Measurements from ENCODE around the gene KCNA5. TPM values are rescaled to one million over a fixed set of nuclear protein-coding genes. Genes with fewer than 3 reads are reported as not detected.

The KCNA5 gene
- total RNA-seq, 1 experiment from 2014 or later = not detected

DNA sequence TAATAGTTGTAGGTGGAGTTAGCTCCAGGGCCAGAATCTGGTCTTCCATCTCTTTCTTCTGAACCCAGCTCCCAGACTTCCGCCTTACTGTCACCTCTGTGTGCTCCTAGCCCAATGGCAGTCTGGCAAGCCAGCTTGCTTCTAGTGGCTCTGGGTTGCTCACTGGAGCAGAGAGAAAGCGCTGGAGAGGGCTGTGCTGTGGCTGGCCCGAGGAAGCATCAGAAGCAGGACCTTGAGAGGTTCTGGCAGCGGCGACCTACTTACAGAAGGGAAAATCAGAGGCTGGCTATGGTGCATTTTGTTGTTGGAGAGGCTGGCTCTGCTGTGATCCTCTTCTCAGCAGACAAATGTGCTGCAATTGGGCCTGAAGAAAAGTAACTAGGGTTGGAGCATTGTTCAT lies 28.6 kb downstream of the KCNA5 start:
- ChIA-PET CTCF (no interaction called here), POLR2A (ENCODE audit: low non-redundant PET) (no interaction called here)
- BruUV-seq (replicated peaks) = no TSS peak
- intact Hi-C loops (cut with micrococcal nuclease; ENCODE audit: unreplicated experiment) = loop anchor here (5.0 kb wide), 1 partner anchor 370 kb away; no protein-coding TSS in a partner anchor
- H3K36me3 ChIP-seq (ENCODE audit: insufficient read depth, low read length, poor library complexity, severe bottlenecking) = no peaks in the 10 kb centered on the region
- H3K9me3 ChIP-seq (ENCODE audit: low read depth, low read length, poor library complexity, severe bottlenecking) = no peaks in the 10 kb centered on the region
- no peak for DNase-seq (ENCODE audit: low spot score)
- no peak overlapping the region for H3K4me3 ChIP-seq (ENCODE audit: low read depth, low read length, poor library complexity, severe bottlenecking)
- H3K27me3 ChIP-seq (replicated peaks; ENCODE audit: insufficient read depth, low read depth, low read length, poor library complexity) = peaks cover 12% of the 10 kb centered on the region
- no peak overlapping the region for H3K27ac ChIP-seq (ENCODE audit: low read depth, low read length, poor library complexity, severe bottlenecking)
- no peak for TF ChIP-seq EZH2 (IDR thresholded peaks at IDR 0.05; ENCODE audit: borderline replicate concordance, low read depth, low read length, poor library complexity, severe bottlenecking)
- TF ChIP-seq CTCF (conservative IDR thresholded peaks at IDR 0.05; ENCODE audit: low read depth, low read length) = no peak
- no peaks in the 10 kb centered on the region for H3K4me1 ChIP-seq (ENCODE audit: insufficient read depth, low read length, poor library complexity, severe bottlenecking)

DNA sequence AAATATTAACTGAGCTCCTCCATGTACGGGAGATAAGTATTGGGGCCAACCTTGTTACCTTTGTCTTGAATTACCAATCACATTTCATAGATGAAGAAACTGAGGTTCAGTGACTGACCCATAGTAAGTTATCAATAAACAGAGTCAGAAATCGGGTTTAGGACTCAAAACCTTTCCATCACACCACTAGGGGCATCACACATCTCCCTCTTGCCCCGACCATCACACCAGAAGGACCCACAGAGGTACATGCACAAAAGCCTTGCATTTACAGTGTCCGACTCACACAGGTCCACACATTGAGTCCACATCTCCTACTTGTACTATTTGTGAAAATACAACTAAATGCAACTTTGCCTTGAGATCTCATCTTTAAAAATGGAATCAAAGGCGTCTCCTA lies 29.4 kb downstream of the KCNA5 start:
- no TSS peak for BruUV-seq (replicated peaks)
- no peak for DNase-seq (ENCODE audit: low spot score)
- TF ChIP-seq CTCF (conservative IDR thresholded peaks at IDR 0.05; ENCODE audit: low read depth, low read length) (no peak; the same call in 1 of the 2 replicates), EZH2 (IDR thresholded peaks at IDR 0.05; ENCODE audit: borderline replicate concordance, low read depth, low read length, poor library complexity, severe bottlenecking) (no peak)
- Histone ChIP-seq H3K4me3 (ENCODE audit: low read depth, low read length, poor library complexity, severe bottlenecking) (no peak overlapping the region), H3K9me3 (ENCODE audit: low read depth, low read length, poor library complexity, severe bottlenecking) (no peaks in the 10 kb centered on the region), H3K36me3 (ENCODE audit: insufficient read depth, low read length, poor library complexity, severe bottlenecking) (no peaks in the 10 kb centered on the region), H3K27ac (ENCODE audit: low read depth, low read length, poor library complexity, severe bottlenecking) (no peak overlapping the region), H3K4me1 (ENCODE audit: insufficient read depth, low read length, poor library complexity, severe bottlenecking) (no peaks in the 10 kb centered on the region), H3K27me3 (replicated peaks; ENCODE audit: insufficient read depth, low read depth, low read length, poor library complexity) (peaks cover 18% of the 10 kb centered on the region)
- intact Hi-C loops (cut with micrococcal nuclease; ENCODE audit: unreplicated experiment) = loop anchor here (5.0 kb wide), 1 partner anchor 369 kb away; no protein-coding TSS in a partner anchor
- ChIA-PET POLR2A (ENCODE audit: low non-redundant PET) (no interaction called here), CTCF (no interaction called here)

GRCh38 chr12:5073853-5074252 lies 30.2 kb downstream of the KCNA5 start:
- CTCF ChIA-PET = interaction anchor here (0.6 kb wide), 1 partner anchor 983 kb away, joined by 3 read pairs; no protein-coding TSS in a partner anchor
- POLR2A ChIA-PET (ENCODE audit: low non-redundant PET) = no interaction called here
- no TSS peak for BruUV-seq (replicated peaks)
- H3K9me3 ChIP-seq (ENCODE audit: low read depth, low read length, poor library complexity, severe bottlenecking) = no peaks in the 10 kb centered on the region
- intact Hi-C loops (cut with micrococcal nuclease; ENCODE audit: unreplicated experiment) = loop anchor here (5.0 kb wide), 1 partner anchor 368 kb away; no protein-coding TSS in a partner anchor
- H3K27me3 ChIP-seq (replicated peaks; ENCODE audit: insufficient read depth, low read depth, low read length, poor library complexity) = peaks cover 25% of the 10 kb centered on the region
- peak; percentile 25 for DNase-seq (ENCODE audit: low spot score)
- no peak overlapping the region for H3K27ac ChIP-seq (ENCODE audit: low read depth, low read length, poor library complexity, severe bottlenecking)
- H3K36me3 ChIP-seq (ENCODE audit: insufficient read depth, low read length, poor library complexity, severe bottlenecking) = no peaks in the 10 kb centered on the region
- H3K4me3 ChIP-seq (ENCODE audit: low read depth, low read length, poor library complexity, severe bottlenecking) = no peak overlapping the region
- H3K4me1 ChIP-seq (ENCODE audit: insufficient read depth, low read length, poor library complexity, severe bottlenecking) = no peaks in the 10 kb centered on the region
- TF ChIP-seq CTCF (conservative IDR thresholded peaks at IDR 0.05; ENCODE audit: low read depth, low read length) = peak; percentile 47
- TF ChIP-seq EZH2 (IDR thresholded peaks at IDR 0.05; ENCODE audit: borderline replicate concordance, low read depth, low read length, poor library complexity, severe bottlenecking) = no peak

Data from A673 (cell line).